Astrocyte (in vitro differentiated cells and primary cell): Measurements from ENCODE around the gene KRT31. TPM values are rescaled to one million over a fixed set of nuclear protein-coding genes. Genes with fewer than 3 reads are reported as not detected.
"Not testable (repeated sequence)": the region's sequence is repeated elsewhere in the genome, so short reads cannot be mapped to it uniquely, and the experiment has no call there.

ENCODE experiments used
- DNase-seq: peaks from one replicate; pipeline ENCODE4 v3.0.0-alpha.2; 2010; ENCODE audit warnings: low read depth
- FAIRE-seq: peaks from 2 replicates; lab custom pipeline; 2011; peaks lifted over from hg19 to GRCh38; lab: Jason Lieb, UNC
- H2AFZ ChIP-seq: 2 replicates; pipeline ENCODE4 v1.6.0; 2012; ENCODE audit warnings: low read depth, low read length, inconsistent platforms
- H3K27ac ChIP-seq: 2 replicates; pipeline ENCODE4 v1.5.1; 2011; ENCODE audit warnings: low read depth, low read length, inconsistent platforms
- H3K27me3 ChIP-seq: 2 replicates; pipeline ENCODE4 v1.6.0; 2011; ENCODE audit warnings: low read length, inconsistent platforms; ENCODE audit not compliant: insufficient read depth
- H3K36me3 ChIP-seq: 2 replicates; pipeline ENCODE4 v1.5.1; 2011; ENCODE audit warnings: low read length, inconsistent platforms; ENCODE audit not compliant: insufficient read depth
- H3K4me1 ChIP-seq: 2 replicates; pipeline ENCODE4 v1.5.1; 2011; ENCODE audit warnings: low read length, inconsistent platforms; ENCODE audit not compliant: insufficient read depth
- H3K4me2 ChIP-seq: 2 replicates; pipeline ENCODE4 v1.6.0; 2012; ENCODE audit warnings: low read length, inconsistent platforms
- H3K4me3 ChIP-seq: 2 replicates; pipeline ENCODE4 v1.5.1; 2011; ENCODE audit warnings: low read depth, mild to moderate bottlenecking, low read length, inconsistent platforms; ENCODE audit not compliant: insufficient read depth
- H3K79me2 ChIP-seq: 2 replicates; pipeline ENCODE4 v1.6.0; 2012; ENCODE audit warnings: mild to moderate bottlenecking, low read length, inconsistent platforms; ENCODE audit not compliant: insufficient read depth
- H3K9ac ChIP-seq: 2 replicates; pipeline ENCODE4 v1.6.0; 2012; ENCODE audit warnings: mild to moderate bottlenecking, low read length, inconsistent platforms
- H3K9me3 ChIP-seq: 2 replicates; pipeline ENCODE4 v1.5.1; 2012; ENCODE audit warnings: low read depth, mild to moderate bottlenecking, low read length, inconsistent platforms; ENCODE audit not compliant: insufficient read depth
- H4K20me1 ChIP-seq: 2 replicates; pipeline ENCODE4 v1.6.0; 2012; ENCODE audit warnings: low read length, inconsistent platforms; ENCODE audit not compliant: insufficient read depth
- H3K27ac Mint-ChIP-seq: one replicate; pipeline ENCODE4 v1.8.0; 2021; ENCODE audit warnings: mild to moderate bottlenecking, mixed read lengths; ENCODE audit not compliant: unreplicated experiment
- H3K27me3 Mint-ChIP-seq: one replicate; pipeline ENCODE4 v1.8.0; 2021; ENCODE audit warnings: low read depth, mixed read lengths; ENCODE audit not compliant: unreplicated experiment
- H3K36me3 Mint-ChIP-seq: one replicate; pipeline ENCODE4 v1.8.0; 2021; ENCODE audit warnings: low read depth, mixed read lengths; ENCODE audit not compliant: unreplicated experiment
- H3K4me1 Mint-ChIP-seq: one replicate; pipeline ENCODE4 v1.8.0; 2021; ENCODE audit warnings: low read depth, mixed read lengths; ENCODE audit not compliant: unreplicated experiment
- H3K4me3 Mint-ChIP-seq: one replicate; pipeline ENCODE4 v1.8.0; 2021; ENCODE audit warnings: mild to moderate bottlenecking, moderate library complexity, mixed read lengths; ENCODE audit not compliant: unreplicated experiment
- H3K9me3 Mint-ChIP-seq: one replicate; pipeline ENCODE4 v1.8.0; 2021; ENCODE audit warnings: mild to moderate bottlenecking, mixed read lengths; ENCODE audit not compliant: unreplicated experiment
- EZH2 ChIP-seq: IDR thresholded peaks from 2 replicates; pipeline ENCODE4 v1.6.1; 2012; ENCODE audit warnings: mild to moderate bottlenecking, low read length, inconsistent platforms; ENCODE audit not compliant: insufficient read depth
- total RNA-seq: library from RNA; stranded (reverse); gene quantifications from 2 replicates; pipeline ENCODE4 v1.2.1, GENCODE V29; 2021
- TF ChIP-seq, protein P1 (sequence below): IDR thresholded peaks from 2 replicates; pipeline ENCODE4 v1.5.1; 2011; ENCODE audit warnings: low read depth, mild to moderate bottlenecking, inconsistent platforms, low read length, moderate library complexity; ENCODE audit not compliant: insufficient read depth

The KRT31 gene
- total RNA-seq, 1 donor from 2014 or later, result not detected

DNA sequence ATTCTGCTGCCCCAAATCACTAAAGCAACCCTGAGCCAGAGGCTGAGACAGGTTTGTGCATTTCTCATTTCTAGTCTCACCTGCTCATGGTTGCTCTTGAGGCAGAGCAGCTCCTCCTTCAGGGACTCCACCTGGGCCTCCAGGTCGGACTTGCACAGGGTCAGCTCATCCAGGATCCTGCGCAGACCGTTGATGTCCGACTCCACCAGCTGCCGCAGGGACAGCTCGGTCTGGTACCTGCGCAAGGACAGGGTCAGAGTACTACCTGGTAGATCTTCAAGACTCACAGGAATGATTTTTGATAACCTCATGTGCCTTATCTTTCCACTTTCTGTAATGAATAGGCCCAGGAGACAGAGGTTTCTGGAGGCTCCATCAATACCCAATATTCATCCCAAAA is 1.1 kb downstream of the KRT31 start:
- Mint-ChIP-seq H3K27me3 (peaks cover 8% of the 10 kb centered on the region), H3K36me3 (no peaks in the 10 kb centered on the region), H3K4me1 (peaks cover 17% of the 10 kb centered on the region), H3K9me3 (peaks cover 6% of the 10 kb centered on the region), H3K27ac (no peak overlapping the region), H3K4me3 (no peak overlapping the region)
- no peak for TF ChIP-seq EZH2
- TF ChIP-seq, protein P1, sequence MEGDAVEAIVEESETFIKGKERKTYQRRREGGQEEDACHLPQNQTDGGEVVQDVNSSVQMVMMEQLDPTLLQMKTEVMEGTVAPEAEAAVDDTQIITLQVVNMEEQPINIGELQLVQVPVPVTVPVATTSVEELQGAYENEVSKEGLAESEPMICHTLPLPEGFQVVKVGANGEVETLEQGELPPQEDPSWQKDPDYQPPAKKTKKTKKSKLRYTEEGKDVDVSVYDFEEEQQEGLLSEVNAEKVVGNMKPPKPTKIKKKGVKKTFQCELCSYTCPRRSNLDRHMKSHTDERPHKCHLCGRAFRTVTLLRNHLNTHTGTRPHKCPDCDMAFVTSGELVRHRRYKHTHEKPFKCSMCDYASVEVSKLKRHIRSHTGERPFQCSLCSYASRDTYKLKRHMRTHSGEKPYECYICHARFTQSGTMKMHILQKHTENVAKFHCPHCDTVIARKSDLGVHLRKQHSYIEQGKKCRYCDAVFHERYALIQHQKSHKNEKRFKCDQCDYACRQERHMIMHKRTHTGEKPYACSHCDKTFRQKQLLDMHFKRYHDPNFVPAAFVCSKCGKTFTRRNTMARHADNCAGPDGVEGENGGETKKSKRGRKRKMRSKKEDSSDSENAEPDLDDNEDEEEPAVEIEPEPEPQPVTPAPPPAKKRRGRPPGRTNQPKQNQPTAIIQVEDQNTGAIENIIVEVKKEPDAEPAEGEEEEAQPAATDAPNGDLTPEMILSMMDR, result no peak
- no peaks in the 10 kb centered on the region for H3K79me2 ChIP-seq
- no peak overlapping the region for H2AFZ ChIP-seq
- DNase-seq, result no peak
- no peaks in the 10 kb centered on the region for H3K9me3 ChIP-seq
- H3K36me3 ChIP-seq, result no peaks in the 10 kb centered on the region
- H3K4me3 ChIP-seq, result no peak overlapping the region
- H3K9ac ChIP-seq, result no peak overlapping the region
- FAIRE-seq, result no peak
- no peaks in the 10 kb centered on the region for H4K20me1 ChIP-seq
- H3K4me1 ChIP-seq, result peaks cover 10% of the 10 kb centered on the region
- H3K4me2 ChIP-seq, result no peak overlapping the region
- H3K27me3 ChIP-seq, result no peaks in the 10 kb centered on the region
- H3K27ac ChIP-seq, result no peak overlapping the region

DNA sequence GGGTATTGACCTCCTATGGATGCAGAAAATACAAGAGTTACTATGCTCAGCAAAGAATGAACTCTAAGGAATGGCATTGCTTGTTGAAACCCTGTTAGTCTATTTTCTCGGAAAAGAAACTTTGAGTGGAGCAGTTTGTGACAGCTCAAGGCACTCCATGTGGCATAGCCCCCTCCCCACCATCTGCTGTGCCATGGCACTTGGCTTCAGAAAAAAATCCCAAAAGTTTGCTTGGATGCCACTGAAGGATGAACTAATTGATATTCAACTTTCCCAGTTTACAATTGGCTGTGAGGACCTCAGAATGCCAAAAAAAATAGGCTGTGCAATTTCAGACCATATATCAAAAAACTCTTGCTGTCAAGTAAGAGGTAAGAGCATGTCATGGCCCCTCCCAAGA is 1.8 kb downstream of the KRT31 start:
- H3K27me3 ChIP-seq, result no peaks in the 10 kb centered on the region

DNA sequence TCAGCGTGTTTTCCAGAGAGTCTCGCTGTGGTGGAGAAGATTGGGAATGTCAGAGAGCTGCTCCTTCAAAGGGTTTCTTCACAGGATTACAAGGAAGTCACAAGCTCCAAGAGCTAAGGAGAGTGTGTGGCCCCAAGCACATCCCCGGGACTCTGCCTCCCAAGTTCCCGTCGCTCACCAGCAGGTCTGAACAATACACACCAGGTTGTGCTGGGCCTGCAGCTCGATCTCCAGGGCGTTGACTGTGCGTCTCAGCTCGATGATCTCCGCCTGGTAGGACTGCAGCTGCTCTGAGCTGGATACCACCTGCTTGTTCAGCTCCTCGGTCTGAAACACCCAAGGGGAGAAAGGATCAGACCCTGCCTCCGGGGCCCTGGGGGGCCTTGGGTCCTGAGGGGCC is 2.4 kb downstream of the KRT31 start:
- not testable (repeated sequence) for H3K27me3 Mint-ChIP-seq, H3K9me3 Mint-ChIP-seq, H4K20me1 ChIP-seq, H2AFZ ChIP-seq, H3K27ac Mint-ChIP-seq, H3K4me3 Mint-ChIP-seq, H3K36me3 Mint-ChIP-seq, H3K79me2 ChIP-seq, H3K27me3 ChIP-seq, H3K4me1 ChIP-seq, H3K27ac ChIP-seq, H3K4me3 ChIP-seq, DNase-seq, H3K9me3 ChIP-seq, H3K9ac ChIP-seq, H3K36me3 ChIP-seq, H3K4me2 ChIP-seq
- FAIRE-seq, result peak; percentile 26
- H3K4me1 Mint-ChIP-seq, result peaks cover 17% of the 10 kb centered on the region

More for the DNA sequence above, 1.8 kb downstream of the KRT31 start:
- Mint-ChIP-seq H3K4me1 (peaks cover 17% of the 10 kb centered on the region), H3K27me3 (peaks cover 8% of the 10 kb centered on the region), H3K9me3 (peaks cover 6% of the 10 kb centered on the region), H3K4me3 (no peak overlapping the region), H3K36me3 (no peaks in the 10 kb centered on the region), H3K27ac (no peak overlapping the region)
- H3K4me3 ChIP-seq, result no peak overlapping the region
- no peaks in the 10 kb centered on the region for H3K9me3 ChIP-seq
- no peak overlapping the region for H2AFZ ChIP-seq
- DNase-seq (no peak), FAIRE-seq (no peak)
- H3K27ac ChIP-seq, result no peak overlapping the region
- no peak overlapping the region for H3K4me2 ChIP-seq
- no peak for TF ChIP-seq EZH2
- no peak overlapping the region for H3K9ac ChIP-seq
- H4K20me1 ChIP-seq, result no peaks in the 10 kb centered on the region
- H3K79me2 ChIP-seq, result no peaks in the 10 kb centered on the region
- H3K4me1 ChIP-seq, result peaks cover 10% of the 10 kb centered on the region
- H3K36me3 ChIP-seq, result no peaks in the 10 kb centered on the region
